Ovary (tissue), 3 donors: ENCODE results near the gene CCDC178.

Experiments
- EP300 ChIP-seq: sonication (generic); formaldehyde crosslinking; IDR thresholded peaks from one replicate; pipeline ENCODE4 v1.6.1; 2017; ENCODE audit warnings: antibody characterized with exemption
- POLR2A ChIP-seq: fragments of 450-650 bp; IDR thresholded peaks from one replicate; pipeline ENCODE4 v1.6.1; 2017; ENCODE audit warnings: antibody characterized with exemption, mild to moderate bottlenecking, moderate library complexity
- TF ChIP-seq, protein P1 (sequence below), 3 donors: fragments of 450-650 bp in 2 of 3; fragments of 200-600 bp in 1 of 3; IDR thresholded peaks; one replicate each; pipeline versions ENCODE4 v1.5.1 to v1.8.0; 2016 to 2022; ENCODE audit warnings: antibody characterized with exemption in 3 of 3, mild to moderate bottlenecking in 1 of 3
- donor health status: DM: no; HTN: no; CAD: no.

DNA sequence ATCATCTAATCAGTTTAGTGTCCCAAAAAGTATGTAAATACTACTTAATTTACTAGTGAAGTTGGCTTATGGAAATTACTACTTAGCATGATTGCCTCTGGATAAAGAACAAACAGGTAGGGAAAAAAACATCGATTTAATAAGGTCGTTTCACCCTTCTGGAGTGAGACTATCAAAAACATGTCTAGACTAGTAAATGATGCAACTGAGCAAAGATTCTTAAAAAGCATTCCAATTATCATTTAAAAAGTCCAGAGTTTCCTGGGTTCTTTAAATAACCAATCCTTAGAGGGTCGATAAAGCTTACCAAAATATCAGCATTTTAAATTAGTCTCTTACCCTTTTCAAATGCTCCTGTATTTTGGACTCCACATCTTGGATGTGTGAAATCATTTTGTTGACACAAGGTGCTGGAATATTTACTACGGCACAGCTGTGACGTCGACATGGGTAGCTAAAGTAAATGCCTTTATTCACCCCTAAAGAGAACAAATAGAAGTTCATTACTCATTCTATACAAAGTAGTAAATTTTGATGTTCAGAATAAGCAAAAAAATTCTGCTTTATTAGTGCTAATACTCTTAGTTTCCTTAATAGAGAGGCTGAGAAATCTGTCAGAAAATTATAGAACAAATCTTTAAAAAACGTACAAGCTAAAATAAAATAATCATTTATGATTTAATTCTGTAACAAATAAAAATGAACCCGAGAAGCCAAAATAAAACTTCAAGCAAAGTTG, 70.6 kb downstream of the CCDC178 start:
- TF ChIP-seq EP300, result no peak
- TF ChIP-seq, protein P1, sequence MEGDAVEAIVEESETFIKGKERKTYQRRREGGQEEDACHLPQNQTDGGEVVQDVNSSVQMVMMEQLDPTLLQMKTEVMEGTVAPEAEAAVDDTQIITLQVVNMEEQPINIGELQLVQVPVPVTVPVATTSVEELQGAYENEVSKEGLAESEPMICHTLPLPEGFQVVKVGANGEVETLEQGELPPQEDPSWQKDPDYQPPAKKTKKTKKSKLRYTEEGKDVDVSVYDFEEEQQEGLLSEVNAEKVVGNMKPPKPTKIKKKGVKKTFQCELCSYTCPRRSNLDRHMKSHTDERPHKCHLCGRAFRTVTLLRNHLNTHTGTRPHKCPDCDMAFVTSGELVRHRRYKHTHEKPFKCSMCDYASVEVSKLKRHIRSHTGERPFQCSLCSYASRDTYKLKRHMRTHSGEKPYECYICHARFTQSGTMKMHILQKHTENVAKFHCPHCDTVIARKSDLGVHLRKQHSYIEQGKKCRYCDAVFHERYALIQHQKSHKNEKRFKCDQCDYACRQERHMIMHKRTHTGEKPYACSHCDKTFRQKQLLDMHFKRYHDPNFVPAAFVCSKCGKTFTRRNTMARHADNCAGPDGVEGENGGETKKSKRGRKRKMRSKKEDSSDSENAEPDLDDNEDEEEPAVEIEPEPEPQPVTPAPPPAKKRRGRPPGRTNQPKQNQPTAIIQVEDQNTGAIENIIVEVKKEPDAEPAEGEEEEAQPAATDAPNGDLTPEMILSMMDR (IDR thresholded peaks at IDR 0.05), result no peak
- TF ChIP-seq POLR2A, result no peak
